SK-N-SH treated with all-trans-retinoic acid at 6 μM for 48 hours (cell line): Measurements from ENCODE around the gene SLC30A1.

ENCODE experiments used
- ATAC-seq: fragments of 200-7000 bp; cut with Tn5 transposase; 3 replicates; pipeline ENCODE4 v1.9.1; 2020; ENCODE audit warnings: mild to moderate bottlenecking, moderate library complexity
- ARNTL ChIP-seq: fragments of 450-650 bp; formaldehyde crosslinking; IDR thresholded peaks from 2 replicates; pipeline ENCODE4 v1.5.0; 2020; ENCODE audit warnings: low read depth, mild to moderate bottlenecking, moderate library complexity, borderline replicate concordance
- BACH2 ChIP-seq: fragments of 250-450 bp; sonication (Bioruptor Pico); IDR thresholded peaks from 2 replicates; pipeline ENCODE4 v1.9.0; 2021; ENCODE audit warnings: mild to moderate bottlenecking, borderline replicate concordance
- CSDC2 ChIP-seq: fragments of 250-450 bp; sonication (Bioruptor Pico); IDR thresholded peaks from 2 replicates; pipeline ENCODE4 v1.5.0; 2020; ENCODE audit warnings: mild to moderate bottlenecking, moderate library complexity
- ESRRG ChIP-seq: fragments of 250-450 bp; sonication (Bioruptor Pico); IDR thresholded peaks from 2 replicates; pipeline ENCODE4 v1.6.1; 2021; ENCODE audit warnings: mild to moderate bottlenecking
- GLIS3 ChIP-seq: fragments of 250-450 bp; sonication (Bioruptor Pico); IDR thresholded peaks from 2 replicates; pipeline ENCODE4 v1.5.0; 2020; ENCODE audit warnings: mild to moderate bottlenecking, moderate library complexity
- ISL1 ChIP-seq: fragments of 250-450 bp; sonication (Bioruptor Pico); IDR thresholded peaks from 2 replicates; pipeline ENCODE4 v2.1.2; 2022; ENCODE audit warnings: mild to moderate bottlenecking, moderate library complexity
- POU6F1 ChIP-seq: fragments of 250-450 bp; sonication (Bioruptor Pico); IDR thresholded peaks from 2 replicates; pipeline ENCODE4 v1.8.0; 2021; ENCODE audit warnings: low read depth, mild to moderate bottlenecking, moderate library complexity, borderline replicate concordance
- RARB ChIP-seq: fragments of 250-450 bp; sonication (Bioruptor Pico); IDR thresholded peaks from 2 replicates; pipeline ENCODE4 v1.8.0; 2021; ENCODE audit warnings: mild to moderate bottlenecking, moderate library complexity
- SNAI2 ChIP-seq: fragments of 250-450 bp; sonication (Bioruptor Pico); IDR thresholded peaks from 2 replicates; pipeline ENCODE4 v1.5.0; 2020; ENCODE audit warnings: mild to moderate bottlenecking, moderate library complexity
- TCF4 ChIP-seq: fragments of 250-450 bp; sonication (Bioruptor Pico); IDR thresholded peaks from 2 replicates; pipeline ENCODE4 v1.8.0; 2021; ENCODE audit warnings: mild to moderate bottlenecking, moderate library complexity, borderline replicate concordance
- TOX ChIP-seq: fragments of 250-450 bp; sonication (Bioruptor Pico); IDR thresholded peaks from 2 replicates; pipeline ENCODE4 v1.8.0; 2021; ENCODE audit warnings: mild to moderate bottlenecking, moderate library complexity, borderline replicate concordance
- TSHZ2 ChIP-seq: fragments of 250-450 bp; sonication (Bioruptor Pico); IDR thresholded peaks from 2 replicates; pipeline ENCODE4 v1.5.0; 2020; ENCODE audit warnings: mild to moderate bottlenecking, moderate library complexity
- ZC3H10 ChIP-seq: fragments of 250-450 bp; sonication (Bioruptor Pico); IDR thresholded peaks from 2 replicates; pipeline ENCODE4 v1.5.1; 2021; ENCODE audit warnings: mild to moderate bottlenecking, moderate library complexity
- ZFP30 ChIP-seq: fragments of 450-650 bp; formaldehyde crosslinking; IDR thresholded peaks from 2 replicates; pipeline ENCODE4 v1.5.0; 2022; ENCODE audit warnings: mild to moderate bottlenecking, moderate library complexity
- ZNF565 ChIP-seq: fragments of 450-650 bp; formaldehyde crosslinking; conservative IDR thresholded peaks from 2 replicates; pipeline ENCODE4 v1.5.0; 2020; ENCODE audit warnings: low read depth, mild to moderate bottlenecking, moderate library complexity
- ZNF70 ChIP-seq: fragments of 450-650 bp; formaldehyde crosslinking; IDR thresholded peaks from 2 replicates; pipeline ENCODE4 v1.5.0; 2020; ENCODE audit warnings: mild to moderate bottlenecking, moderate library complexity
- ZNF8 ChIP-seq: fragments of 450-650 bp; formaldehyde crosslinking; IDR thresholded peaks from 2 replicates; pipeline ENCODE4 v1.5.0; 2020; ENCODE audit warnings: mild to moderate bottlenecking, moderate library complexity
- TF ChIP-seq, protein P1 (sequence below): fragments of 250-450 bp; sonication (Bioruptor Pico); IDR thresholded peaks from 2 replicates; pipeline ENCODE4 v1.5.1; 2021; ENCODE audit warnings: mild to moderate bottlenecking, moderate library complexity
- TF ChIP-seq, protein P2 (sequence below): fragments of 250-450 bp; sonication (Bioruptor Pico); IDR thresholded peaks from 2 replicates; pipeline ENCODE4 v1.8.0; 2020; ENCODE audit warnings: mild to moderate bottlenecking, moderate library complexity, borderline replicate concordance
- TF ChIP-seq, protein P3 (sequence below): fragments of 250-450 bp; sonication (Bioruptor Pico); IDR thresholded peaks from 2 replicates; pipeline ENCODE4 v1.5.1; 2020; ENCODE audit warnings: low read depth, mild to moderate bottlenecking, moderate library complexity

The SLC30A1 gene

GRCh38 chr1:211620097-211620496 is 41.1 kb upstream of the SLC30A1 start:
- ATAC-seq = peak; percentile 7; the same call in 2 of the 3 replicates
- TF ChIP-seq ZNF8 (no peak), ISL1 (CRISPR knock-in tag) (no peak)
- TF ChIP-seq, protein P1, sequence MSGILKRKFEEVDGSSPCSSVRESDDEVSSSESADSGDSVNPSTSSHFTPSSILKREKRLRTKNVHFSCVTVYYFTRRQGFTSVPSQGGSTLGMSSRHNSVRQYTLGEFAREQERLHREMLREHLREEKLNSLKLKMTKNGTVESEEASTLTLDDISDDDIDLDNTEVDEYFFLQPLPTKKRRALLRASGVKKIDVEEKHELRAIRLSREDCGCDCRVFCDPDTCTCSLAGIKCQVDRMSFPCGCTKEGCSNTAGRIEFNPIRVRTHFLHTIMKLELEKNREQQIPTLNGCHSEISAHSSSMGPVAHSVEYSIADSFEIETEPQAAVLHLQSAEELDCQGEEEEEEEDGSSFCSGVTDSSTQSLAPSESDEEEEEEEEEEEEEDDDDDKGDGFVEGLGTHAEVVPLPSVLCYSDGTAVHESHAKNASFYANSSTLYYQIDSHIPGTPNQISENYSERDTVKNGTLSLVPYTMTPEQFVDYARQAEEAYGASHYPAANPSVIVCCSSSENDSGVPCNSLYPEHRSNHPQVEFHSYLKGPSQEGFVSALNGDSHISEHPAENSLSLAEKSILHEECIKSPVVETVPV (CRISPR knock-in tag) = no peak

DNA sequence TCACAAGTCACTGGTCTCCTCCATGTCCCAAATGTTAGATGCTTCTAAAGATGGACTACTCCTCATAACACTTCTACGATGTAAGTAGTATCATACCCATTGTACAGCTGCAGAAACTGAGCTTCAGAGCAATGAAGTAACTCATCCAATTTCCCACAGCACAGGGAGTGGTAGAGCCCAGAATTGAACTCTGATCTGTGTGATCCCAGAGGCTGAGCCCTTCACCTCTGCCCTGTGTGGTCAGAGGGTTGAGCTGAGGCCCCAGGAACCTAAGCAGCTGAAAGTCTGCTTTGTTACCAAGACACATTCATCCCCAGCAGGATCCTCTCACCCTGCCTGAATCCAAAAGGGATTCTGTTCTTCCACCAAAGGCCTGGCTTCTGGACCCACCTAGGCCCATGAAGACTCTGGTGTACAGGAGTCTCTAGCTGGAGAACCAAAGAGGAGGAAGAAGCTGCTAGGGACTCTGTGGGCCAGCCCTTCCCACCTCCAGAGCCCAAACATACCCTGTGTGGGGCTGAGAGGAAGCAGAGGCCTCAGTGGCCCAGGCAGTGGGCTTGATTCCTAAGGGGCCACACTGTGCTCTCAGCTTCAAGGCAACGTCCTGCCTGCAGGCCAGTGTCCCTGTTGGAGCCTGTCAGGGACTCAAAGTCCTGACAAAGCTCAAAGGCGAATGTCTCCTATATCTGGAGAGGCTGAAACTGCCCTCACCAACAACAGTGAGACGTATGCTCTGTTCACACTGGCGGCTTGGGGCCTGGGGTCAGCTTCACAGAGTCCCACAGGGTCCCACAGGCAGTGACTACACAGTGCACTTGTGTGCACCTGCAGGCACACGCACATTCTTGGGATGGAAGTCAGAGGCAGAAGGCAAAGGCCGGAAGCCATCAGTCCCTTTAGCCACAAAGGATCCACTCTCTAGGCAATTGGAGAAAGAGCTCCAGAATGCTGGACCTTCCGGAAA is 40.4 kb upstream of the SLC30A1 start:
- TF ChIP-seq, protein P2, sequence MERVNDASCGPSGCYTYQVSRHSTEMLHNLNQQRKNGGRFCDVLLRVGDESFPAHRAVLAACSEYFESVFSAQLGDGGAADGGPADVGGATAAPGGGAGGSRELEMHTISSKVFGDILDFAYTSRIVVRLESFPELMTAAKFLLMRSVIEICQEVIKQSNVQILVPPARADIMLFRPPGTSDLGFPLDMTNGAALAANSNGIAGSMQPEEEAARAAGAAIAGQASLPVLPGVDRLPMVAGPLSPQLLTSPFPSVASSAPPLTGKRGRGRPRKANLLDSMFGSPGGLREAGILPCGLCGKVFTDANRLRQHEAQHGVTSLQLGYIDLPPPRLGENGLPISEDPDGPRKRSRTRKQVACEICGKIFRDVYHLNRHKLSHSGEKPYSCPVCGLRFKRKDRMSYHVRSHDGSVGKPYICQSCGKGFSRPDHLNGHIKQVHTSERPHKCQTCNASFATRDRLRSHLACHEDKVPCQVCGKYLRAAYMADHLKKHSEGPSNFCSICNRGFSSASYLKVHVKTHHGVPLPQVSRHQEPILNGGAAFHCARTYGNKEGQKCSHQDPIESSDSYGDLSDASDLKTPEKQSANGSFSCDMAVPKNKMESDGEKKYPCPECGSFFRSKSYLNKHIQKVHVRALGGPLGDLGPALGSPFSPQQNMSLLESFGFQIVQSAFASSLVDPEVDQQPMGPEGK = no peak
- TF ChIP-seq ARNTL (CRISPR knock-in tag) = no peak
- TF ChIP-seq ESRRG = no peak
- no peak for TF ChIP-seq ZNF8
- TF ChIP-seq ISL1 (CRISPR knock-in tag) = no peak
- TF ChIP-seq GLIS3 (CRISPR knock-in tag) = no peak
- TF ChIP-seq ZNF565 = no peak
- TF ChIP-seq TCF4 = no peak
- no peak for TF ChIP-seq TSHZ2
- no peak for TF ChIP-seq TOX (CRISPR knock-in tag)
- no peak for TF ChIP-seq RARB
- TF ChIP-seq, protein P1 (CRISPR knock-in tag) = no peak
- TF ChIP-seq, protein P3, sequence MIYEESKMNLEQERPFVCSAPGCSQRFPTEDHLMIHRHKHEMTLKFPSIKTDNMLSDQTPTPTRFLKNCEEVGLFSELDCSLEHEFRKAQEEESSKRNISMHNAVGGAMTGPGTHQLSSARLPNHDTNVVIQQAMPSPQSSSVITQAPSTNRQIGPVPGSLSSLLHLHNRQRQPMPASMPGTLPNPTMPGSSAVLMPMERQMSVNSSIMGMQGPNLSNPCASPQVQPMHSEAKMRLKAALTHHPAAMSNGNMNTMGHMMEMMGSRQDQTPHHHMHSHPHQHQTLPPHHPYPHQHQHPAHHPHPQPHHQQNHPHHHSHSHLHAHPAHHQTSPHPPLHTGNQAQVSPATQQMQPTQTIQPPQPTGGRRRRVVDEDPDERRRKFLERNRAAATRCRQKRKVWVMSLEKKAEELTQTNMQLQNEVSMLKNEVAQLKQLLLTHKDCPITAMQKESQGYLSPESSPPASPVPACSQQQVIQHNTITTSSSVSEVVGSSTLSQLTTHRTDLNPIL (CRISPR knock-in tag) = no peak
- no peak for TF ChIP-seq ZNF70 (CRISPR knock-in tag)
- no peak for TF ChIP-seq CSDC2 (CRISPR knock-in tag)
- no peak for TF ChIP-seq ZC3H10 (CRISPR knock-in tag)

DNA sequence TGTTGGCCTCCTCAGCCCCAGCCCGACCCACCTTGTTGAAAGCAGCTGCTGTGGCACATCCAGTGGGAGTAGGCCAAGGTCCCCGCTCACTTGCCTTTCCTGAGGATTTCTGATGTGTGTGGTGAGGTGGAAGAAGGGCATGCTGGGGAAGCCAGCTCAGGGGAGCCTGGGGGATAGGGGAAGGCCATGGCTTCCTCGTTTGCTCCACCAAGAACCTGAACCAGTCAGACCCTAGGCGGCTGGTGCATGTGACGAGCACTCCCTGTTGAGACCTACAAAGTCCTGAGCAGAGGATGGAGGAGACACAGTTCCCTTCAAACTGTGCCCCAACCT is 38.0 kb upstream of the SLC30A1 start:
- ATAC-seq = no peak
- no peak for TF ChIP-seq ZC3H10 (CRISPR knock-in tag)
- TF ChIP-seq, protein P1 (CRISPR knock-in tag) = no peak
- TF ChIP-seq SNAI2 (CRISPR knock-in tag) = no peak
- TF ChIP-seq ISL1 (CRISPR knock-in tag) = no peak
- TF ChIP-seq ZNF565 = no peak
- no peak for TF ChIP-seq BACH2
- no peak for TF ChIP-seq POU6F1 (CRISPR knock-in tag)
- no peak for TF ChIP-seq GLIS3 (CRISPR knock-in tag)
- TF ChIP-seq ZFP30 (CRISPR knock-in tag) = no peak
- TF ChIP-seq, all 23 proteins: peak for 0

More for the DNA sequence above, 40.4 kb upstream of the SLC30A1 start:
- ATAC-seq = peak; percentile 8; the same call in 2 of the 3 replicates
